ENCODE data around the gene PRMT2.

PRMT2 gene

DNA sequence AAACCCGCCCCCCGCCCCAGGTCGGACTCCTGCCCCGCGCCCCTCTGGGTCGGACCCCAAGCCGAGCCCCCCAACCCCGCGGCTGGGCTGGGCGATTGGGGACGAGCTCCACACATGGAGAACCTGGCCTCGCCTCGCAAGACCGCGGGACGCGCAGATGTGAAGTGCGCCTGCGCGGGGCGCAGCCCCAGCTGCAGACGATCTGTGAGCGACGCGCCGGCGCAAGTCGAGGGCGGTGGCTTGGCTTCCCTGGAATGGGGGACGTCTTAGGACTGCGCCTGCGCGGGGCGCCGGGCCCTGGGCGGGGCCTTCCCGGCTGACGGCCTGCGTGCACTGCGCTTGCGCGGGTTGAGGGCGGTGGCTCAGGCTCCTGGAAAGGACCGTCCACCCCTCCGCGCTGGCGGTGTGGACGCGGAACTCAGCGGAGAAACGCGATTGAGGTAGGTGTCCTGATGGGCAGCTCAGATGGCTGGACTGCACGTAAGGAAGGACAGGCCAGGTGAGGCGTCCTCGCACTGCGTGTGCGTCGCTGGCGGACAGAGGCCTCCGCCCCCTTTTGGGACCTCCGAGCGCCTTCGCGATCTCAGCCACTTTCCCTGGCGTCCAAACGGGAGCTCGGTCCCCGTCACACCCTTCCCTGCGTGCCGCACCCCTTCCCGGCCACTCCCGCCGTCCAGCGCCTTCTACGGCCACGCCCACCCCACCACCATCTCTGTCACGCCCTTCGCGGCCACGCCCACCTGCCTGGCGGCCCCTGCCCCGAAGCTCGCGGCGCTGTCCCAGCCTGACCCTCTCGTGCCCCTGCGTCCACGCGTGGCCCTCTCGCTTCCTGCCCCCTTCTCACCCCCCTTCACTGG is at the start of gene PRMT2:
TSS of gene PRMT2 (plus strand) at position 351 of the 857 bp plus-strand sequence. CDS start 1,278 bp downstream, outside the sequence.
- DNase-seq, result peak; percentile 98

DNA sequence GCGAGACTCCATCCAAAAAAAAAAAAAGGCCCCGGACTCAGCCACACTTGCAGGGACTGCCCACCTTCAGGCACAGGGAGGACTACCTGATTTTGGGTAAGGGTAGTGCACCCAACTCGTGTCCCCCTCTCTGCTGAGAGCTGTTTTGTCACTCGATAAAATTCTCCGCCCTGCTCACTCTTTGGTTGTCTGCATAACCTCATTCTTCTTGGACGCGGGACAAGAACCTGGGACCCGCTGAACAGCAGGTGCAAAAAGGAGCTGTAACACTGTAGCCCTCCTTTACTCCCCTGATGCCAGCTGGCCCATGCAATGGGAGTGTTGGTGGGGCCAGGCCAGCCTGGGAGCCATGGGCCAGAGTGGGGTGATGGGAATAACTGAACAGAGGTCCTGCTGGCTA is 41.2 kb upstream of the PRMT2 start:
- no peak for DNase-seq

DNA sequence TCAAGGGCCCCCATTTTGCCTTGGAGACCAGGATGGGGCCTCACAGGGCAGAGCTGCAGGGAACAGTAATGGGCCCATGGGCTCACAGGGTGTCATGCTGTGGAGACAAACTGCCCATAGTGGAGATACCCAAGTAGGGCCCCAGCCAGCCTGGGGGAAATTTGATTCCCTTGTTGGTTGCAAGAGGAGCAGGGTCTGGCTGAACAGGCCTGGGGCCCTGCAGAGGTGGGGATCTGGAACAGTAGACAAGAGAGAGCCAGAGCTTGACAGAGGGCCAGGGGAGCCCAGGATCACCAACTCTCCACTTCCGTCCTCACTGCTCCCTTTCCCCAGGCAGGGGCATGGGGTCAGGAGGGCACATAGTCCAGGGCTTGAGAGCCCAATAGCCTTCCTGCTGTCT is 39.3 kb upstream of the PRMT2 start:
- peak; percentile 51 for DNase-seq

DNA sequence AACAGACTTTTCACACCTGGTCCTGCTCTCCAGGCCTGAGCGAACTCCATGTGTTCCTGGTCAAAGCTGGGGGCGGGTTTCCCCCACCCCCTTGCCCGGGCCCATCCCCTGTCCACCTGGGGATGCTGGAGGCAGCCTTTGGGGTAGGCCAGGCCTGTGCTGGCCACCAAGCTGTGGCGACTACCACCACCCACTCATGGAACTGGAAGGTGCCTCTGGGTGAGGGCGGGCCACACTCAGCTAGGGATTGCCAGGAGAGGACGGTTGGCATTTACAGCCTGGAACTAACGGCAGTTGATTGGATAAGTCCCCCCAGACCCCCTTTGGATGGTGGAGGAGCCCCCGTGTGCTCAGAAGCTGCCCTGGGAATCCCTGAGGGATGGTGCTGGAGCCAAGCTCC is 38.4 kb upstream of the PRMT2 start:
- DNase-seq, result peak; percentile 43

DNA sequence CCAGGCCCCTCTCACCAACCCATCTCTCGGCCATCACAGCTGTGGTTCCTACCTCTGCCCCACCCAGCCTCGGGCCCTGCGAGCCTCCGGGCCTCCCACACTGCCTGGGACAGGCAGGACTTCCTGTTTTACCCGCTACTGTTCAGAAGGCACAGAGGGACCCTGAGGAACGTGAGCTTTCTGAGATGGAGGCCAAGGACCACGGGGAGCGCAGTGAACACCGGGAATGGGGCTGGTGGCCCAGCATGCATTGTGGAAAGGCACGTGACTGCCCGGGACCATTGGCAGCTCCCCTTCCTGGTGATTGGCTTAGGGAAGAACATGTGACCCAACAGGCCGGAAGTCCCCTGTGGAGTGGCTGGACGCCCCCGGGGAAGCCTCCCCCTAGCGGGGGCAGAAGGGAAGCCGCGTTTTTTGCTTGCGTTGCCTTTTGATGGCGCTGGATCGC is 37.6 kb upstream of the PRMT2 start:
- peak; percentile 24 for DNase-seq

DNA sequence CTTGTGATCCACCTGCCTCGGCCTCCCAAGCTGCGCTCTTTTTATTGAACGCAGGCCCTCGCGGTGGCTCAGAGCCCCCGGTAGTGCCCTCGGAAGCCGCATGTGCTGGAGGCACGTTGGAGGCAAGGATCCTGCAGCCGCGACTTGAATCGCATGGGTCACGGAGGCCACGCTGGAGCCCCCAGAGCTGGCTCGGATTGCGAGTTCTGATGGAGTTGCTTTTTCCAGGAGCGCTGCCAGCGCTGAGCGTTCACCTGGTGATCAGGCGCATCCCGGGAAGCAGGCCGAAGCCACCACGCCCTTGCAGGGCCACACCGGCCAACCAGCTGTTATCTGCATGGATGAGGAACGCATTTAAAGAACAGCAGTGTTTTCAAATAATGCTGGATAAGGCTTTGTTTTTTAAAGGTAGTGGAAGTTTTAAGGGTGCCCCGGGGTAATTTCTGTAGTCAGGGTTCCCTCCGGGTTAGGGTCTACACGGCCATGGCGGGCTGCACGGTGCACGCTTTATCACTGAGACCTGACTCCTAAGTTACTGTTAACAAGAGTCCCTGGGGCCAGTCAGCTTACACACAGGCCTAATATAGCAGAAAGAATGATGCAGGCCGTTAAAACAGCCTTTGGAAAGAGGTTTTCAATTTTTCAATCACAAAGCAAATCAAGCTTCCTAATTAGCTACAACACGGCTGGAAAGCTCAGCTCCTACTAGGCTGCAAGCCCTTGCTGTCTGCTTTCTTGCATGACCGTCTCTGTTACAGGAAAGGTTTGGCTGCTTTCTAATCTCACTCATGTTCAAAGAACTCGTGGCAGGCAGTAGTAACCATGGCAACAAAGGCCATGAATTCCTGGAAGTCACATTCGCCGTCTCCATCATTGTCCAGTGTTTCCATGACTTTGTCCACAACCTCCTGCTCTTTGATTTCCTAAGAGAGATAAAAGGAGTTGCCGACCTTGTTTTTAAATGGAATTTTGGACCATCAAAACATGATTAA is 36.6 kb upstream of the PRMT2 start:
- peak; percentile 80 for DNase-seq

DNA sequence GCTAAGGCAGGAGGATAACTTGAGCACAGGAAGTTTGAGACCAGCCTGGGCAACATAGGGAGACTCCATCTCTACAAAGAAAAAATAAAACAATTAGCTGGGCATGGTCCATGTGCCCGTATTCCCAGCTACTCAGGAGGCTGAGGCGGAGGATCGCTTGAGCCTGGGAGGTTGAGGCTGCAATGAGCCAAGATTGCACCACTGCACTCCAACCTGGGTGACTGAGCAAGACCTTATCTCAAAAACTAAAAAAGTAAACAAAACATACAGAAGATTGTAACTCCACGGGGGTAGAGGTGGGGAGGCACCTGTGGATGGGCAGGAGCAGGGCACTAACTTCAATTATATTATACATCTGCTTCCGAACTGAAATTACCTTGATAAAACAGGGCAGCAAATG is 35.2 kb upstream of the PRMT2 start:
- no peak for DNase-seq

DNA sequence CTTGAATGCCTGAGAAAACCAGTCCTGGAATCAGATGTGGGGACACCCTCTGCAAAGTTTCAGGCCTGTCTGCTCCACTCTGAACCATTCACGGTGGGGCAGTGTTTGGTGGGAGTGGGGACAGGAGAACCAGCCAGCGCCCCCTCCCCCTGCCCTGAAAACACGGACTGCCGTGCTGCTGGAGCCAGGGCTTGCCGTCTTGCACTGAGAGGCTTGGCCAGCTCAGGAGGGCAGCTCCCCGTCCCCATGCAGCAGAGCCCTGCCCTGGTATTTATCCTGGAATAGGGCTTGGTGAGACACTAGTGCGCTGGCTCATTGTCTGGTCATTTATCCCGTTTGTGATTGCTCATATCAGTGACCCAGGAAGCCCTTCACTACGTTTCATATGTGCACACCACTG is 34.5 kb upstream of the PRMT2 start:
- peak; percentile 45 for DNase-seq

DNA sequence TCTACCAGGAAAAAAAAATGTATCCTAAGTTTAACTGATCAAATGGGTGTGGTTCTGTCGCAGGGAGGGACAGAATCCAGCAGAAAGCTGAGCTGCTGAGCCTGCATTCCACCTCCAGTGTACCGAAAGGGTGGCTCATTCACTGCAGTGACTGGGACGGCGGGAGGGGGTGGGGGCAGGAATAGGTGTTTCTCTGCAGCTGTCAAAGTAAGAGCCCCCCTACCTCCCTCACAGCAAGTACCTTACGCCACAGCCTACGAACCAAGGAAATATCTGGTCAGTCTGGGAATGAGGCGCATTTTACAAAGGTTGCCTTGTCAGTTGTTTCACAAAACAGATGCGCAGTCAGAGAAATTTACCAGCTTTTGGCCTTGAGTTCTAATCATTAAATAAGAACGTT is 32.2 kb upstream of the PRMT2 start:
- DNase-seq, result peak; percentile 80

DNA sequence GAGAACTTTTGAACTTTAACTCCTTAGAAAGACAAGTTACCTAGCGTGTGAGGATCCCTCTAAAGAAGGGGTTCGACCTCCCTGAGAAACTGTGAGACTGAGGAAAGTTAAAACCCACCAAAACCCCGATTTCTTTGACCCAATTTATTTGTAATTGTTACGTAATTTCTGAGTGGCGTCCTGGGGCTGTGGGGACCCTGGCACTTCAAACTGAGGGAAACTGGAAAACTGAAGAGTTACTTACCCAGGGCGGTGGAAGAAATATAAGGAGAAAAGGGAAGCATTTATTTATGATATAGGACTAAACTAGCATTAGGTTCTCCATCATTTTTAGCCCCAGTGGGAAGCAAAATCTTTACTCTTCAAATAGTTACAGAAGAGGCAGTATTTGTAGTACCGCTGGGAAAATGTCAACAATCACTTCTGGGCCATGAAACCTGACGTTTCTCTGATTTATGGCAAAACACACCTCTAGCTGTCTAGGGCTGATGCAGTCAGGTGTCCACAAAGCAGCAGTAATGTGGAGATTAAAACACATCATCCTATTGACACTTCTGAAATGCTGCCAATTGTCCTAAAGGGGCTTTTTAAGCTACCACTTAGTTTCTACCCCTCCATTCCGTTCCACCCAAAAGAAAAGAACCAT is 31.0 kb upstream of the PRMT2 start:
- DNase-seq, result no peak

DNA sequence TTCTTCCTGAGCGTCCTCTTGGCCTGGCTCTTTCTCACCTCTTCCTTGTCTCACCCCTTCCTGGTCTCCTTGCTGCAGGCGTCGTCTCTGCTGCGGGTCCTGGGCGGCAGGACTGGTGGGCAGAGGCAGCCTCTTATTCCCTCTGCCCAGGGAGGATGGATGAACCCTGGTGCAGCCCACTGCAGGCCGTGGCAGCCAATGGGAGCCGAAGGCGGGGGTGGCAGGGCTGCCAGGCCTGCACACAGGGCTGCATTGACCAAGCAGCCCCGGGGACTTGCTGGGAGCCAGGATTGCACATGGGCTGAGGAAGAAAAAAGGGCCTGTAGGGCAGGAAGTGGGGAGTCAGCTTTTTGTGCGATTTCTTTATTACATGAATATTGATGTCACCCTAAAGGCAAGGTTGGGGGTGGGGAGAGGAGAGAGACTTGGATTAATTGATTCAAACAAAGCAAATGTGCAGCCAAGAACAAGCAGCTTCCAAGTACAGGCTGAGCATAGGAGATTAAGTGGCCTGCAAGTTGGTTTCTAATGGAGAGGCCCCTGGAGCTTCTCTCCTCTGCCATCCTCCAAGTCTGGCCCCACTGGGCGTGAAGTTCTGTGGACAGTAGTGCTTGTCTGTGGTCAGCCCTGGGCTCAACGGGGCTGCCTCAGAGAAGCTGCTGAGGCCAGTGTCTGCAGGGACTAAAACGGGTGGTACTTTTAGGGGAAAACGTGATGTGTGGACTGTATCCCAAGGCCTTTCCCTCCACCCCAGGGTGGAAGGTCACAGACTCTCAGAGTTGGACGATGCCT is 30.3 kb upstream of the PRMT2 start, which contains the start of gene S100B:
TSS of gene S100B (minus strand) at position 108 of the 792 bp plus-strand sequence. CDS start 2,667 bp downstream, outside the sequence.
- DNase-seq, result peak; percentile 61

DNA sequence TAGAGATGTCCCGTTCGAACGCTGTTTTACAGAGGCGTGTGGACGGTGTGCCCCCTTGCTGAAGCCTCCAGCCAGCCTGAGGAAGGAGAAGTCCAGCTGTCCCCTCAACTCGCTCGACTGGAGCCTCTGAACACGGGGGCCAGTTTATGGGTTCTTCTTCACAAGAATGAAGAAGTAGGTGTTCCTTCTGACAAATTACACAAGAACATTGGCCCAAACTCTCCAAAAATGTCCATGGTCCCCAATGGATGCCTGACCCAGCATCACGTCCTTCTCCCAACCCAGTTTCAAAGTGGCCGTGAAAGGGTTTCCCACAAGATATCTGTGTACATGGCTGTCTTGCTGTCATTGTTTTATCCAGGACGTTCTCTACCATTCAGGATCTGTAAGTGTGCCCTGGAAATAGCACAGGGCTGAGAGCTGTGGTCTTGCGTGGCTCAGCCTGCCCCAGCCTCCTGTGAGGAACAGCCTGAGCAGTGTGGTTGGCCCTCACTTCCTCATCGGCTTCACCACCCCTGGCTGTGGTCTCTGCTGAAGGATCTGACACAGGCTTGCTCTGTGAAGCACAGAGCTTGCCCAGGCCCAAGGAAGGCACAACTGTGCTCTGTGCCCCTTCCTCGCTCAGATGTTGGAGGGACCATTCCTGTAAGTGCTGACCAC is 29.6 kb upstream of the PRMT2 start:
- DNase-seq, result no peak

DNA sequence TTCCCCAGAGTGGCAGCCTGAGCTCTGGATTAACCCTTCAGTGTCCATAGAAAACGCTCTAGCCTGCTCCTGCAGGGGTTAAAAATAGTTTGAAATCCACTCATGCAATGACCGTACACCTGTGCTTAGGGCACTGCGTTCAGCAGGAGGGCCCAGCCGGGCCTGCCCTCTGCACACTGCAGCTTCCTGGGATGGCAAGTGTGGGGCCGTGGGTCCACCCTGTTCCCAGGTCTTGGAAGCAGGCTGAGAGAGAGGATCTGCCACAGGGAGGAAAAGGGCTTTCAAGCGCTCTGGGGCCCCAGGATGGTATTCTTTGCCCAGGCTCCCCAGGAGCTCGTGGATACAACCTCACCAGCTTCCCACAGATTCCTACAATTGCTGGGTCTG is 29.1 kb upstream of the PRMT2 start:
- peak; percentile 29 for DNase-seq

DNA sequence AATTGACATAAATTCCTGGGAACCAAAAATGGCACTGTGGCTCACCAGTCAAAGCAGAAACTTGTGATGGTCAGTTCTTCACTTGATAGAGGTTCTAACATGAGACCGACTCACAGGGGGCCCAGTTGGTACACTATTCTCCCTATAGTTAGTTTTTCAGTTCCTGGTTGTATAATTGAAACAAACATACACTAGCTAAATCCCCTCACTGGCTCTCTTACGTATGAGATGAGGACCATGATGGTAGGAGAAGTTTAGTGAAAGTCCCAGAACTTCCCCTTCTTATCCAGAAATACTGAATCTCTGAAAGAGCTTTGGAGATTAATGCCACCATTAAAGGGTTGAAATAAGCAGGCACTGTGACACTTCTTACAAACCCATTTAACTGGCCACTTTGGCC is 27.8 kb upstream of the PRMT2 start:
- DNase-seq, result no peak

DNA sequence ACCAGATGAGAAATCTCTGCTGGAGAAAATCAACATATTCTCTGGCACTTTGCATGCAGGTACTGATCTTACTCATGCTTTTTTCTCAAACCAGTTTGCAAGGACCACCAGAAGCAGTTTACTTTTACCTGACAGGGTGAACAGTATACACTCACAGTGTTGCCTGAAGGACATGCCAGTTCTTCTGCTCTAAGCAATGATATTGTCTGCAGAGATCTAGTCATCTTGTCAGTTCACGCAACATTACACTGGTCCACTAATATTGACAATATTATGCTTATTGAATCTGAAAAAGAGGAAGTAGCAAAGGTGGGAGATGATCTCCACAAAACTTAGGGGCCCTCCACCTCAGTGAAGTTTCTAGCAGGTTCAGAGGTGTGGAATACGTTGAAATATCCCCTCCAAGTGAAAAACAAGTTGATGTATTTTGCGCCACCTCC is 26.8 kb upstream of the PRMT2 start:
- no peak for DNase-seq

DNA sequence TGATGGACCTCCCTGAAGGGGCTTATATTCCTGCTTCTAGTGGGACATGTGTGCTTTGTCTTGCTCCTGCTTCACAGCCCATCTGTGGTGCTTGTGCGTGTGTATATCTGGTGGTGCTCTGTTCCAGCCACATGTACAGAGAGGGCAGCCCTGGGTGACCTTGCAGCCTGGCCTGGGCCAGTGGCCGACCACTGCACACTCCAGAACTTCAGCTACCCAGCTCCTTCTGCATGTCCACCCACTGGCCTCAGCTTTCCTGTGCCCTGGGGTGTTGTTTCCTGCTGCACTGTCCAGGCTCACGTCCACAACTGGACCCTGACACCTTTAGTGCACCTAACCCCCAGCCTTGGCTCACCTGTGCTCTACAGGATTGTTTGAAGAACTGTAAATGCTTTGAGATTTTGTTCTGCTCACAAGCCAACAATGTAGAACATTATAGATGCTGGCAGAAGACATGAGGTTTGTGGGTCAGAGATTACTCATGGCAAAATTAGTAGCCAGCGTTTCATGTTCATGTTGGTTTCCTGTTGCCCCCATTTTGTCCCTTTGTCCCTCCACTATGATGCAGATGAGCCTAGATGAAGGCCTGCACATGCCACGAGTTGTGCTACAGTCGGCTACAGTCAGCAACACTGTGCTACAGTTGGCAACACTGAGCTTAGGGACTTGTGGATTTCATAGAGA is 25.3 kb upstream of the PRMT2 start:
- peak; percentile 24 for DNase-seq

DNA sequence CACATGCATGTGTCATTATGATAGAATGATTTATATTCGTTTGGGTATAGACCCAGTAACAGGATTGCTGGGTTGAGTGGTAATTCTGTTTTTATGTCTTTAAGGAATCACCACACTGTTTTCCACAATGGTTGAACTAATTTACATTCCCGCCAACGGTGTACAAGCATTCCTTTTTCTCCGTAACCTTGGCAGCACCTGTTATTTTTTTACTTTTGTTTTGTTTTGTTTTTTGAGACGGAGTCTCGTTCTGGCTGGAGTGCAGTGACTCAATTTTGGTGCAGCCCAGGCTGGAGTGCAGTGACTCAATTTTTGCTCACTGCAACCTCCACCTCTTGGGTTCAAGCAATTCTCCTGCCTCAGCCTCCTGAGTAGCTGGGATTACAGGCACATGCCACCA is 22.1 kb upstream of the PRMT2 start:
- no peak for DNase-seq

DNA sequence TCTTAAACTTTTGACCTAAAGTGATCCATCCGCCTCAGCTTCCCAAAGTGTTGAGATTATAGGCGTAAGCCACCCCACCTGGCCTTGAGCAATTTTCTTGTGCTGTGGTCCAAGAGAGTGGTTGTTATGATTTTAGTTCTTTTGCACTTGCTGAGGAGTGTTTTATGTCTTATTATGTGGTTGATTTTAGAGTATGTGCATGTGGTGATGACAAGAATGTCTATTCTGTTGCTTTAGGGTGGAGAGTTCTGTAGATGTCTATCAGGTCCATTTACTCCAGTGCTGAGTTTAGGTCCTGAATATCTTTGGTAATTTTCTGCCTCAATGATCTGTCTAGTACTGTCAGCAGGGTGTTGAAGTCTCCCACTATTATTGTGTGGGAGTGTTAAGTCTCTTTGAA is 19.4 kb upstream of the PRMT2 start:
- no peak for DNase-seq

DNA sequence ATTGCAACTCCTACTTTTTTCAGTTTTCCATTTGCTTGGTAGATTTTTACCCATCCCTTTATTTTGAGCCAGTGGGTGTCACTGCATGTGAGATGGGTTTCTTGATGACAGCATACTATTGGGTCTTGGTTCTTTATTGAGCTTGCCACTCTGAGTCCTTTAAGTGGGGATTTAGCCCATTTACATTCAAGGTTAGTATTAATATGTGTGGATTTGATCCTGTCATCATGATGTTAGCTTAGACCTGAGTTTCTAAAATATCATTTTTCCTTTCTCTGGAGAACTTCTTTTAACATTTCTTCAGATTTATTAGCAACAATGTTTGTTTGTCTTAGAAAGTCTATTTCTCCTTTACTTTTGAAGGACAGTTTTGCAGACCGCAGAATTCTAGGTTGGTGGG is 18.8 kb upstream of the PRMT2 start:
- DNase-seq, result no peak

DNA sequence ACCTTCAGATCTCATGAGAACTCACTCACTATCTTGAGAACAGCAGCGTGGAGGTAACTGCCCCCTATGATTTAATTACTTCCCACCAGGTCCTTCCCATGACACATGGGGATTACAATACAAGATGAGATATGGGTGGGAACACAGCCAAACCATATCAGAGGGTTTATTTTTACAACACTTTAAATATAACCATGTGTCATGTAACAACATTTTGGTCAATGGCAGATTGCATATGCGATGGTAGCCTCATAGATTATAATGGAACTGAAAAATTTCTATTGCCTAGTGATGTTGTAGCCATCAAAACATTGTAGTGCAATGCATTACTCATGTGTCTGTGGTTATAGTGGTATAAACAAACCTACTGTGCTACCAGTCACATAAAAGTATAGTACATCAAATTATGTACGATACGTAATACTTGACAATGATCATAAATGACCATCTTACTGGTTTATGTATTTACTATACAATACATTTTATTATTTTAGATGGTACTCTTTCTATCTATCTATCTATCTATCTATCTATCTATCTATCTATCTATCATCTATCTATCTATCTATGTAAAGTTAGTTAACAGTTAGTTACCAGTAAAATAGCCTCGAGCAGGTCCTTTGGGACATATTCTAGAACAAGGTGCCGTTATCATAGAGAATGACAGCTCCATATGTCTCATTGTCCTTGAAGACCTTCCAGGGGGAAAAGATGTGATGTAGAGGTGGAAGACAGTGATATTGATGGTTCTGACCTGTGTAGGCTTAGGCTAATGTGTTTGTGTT is 18.0 kb upstream of the PRMT2 start:
- DNase-seq, result no peak
